NCI-H2171 (cell line): ENCODE data around the gene GNMT.

Experiments
- DNase-seq: peaks from one replicate; lab custom pipeline; 2025; lab: John Stamatoyannopoulos, UW

The GNMT gene

GRCh38 chr6:43013097-43013842 lies 52.7 kb downstream of the GNMT start:
- DNase-seq, result no peak
